ENCODE measurements around the gene SUGCT. TPM values are rescaled to one million over a fixed set of nuclear protein-coding genes. Genes with fewer than 3 reads are reported as not detected.

The SUGCT gene
- total and polyA plus RNA-seq, 7 donors, result 2.4 to 7.3 (median 3.2) TPM

DNA sequence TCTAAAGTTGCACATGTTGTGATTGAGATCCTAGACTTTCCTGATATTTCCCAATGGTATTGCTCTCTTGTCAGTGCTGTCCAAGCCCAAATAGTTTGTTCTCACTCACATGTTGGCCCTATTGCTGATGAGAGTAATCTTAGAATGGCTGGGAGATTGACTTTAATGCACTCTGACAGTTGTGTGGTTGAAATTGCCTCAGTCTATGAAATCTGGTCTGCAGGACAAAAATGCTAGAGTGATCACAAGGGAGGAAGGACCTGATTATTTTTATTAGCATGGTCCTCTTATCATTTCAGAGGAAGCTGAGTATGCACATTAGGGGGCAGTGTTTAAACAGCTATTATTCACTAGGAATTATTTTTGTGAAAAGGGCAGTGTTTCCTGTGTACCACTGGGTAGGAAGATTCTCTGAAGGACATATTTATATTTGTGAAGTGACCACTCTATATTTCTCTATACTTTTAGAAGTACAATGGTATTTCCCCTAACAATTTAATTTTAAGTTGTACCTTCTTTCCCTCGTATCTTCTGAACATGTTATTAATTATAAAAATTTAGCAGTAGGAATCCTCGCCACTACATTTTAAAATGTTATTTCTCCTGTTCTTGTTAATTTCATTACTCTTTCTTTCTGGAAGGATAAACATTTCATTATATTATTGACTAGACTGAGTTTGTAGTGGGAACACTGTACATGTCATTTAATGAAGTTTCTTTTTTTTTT, 64.4 kb downstream of the SUGCT start:
- no peak overlapping the region for H3K4me3 ChIP-seq
- ATAC-seq (peak in 2 of 4 donors; percentile 17 to 58), DNase-seq (no peak)
- no peaks in the 10 kb centered on the region for H3K9me3 ChIP-seq
- H3K4me1 ChIP-seq, result no peaks in the 10 kb centered on the region
- peaks cover 0 to 4% of the 10 kb centered on the region in 2 donors for H3K36me3 ChIP-seq (ENCODE audit: insufficient read depth in 1 of 2, low read depth in 1 of 2)
- WGBS, 3 donors, result 42 to 49% (median 47%) methylated on average over 2 of the region's 2 CpGs
- no peaks in the 10 kb centered on the region for H3K27me3 ChIP-seq (ENCODE audit: insufficient read depth in 3 of 3, low read length in 2 of 3)
- intact Hi-C loops (cut with DNase I), result no loop called here
- H3K27ac ChIP-seq, result no peak overlapping the region
- TF ChIP-seq, protein P1, sequence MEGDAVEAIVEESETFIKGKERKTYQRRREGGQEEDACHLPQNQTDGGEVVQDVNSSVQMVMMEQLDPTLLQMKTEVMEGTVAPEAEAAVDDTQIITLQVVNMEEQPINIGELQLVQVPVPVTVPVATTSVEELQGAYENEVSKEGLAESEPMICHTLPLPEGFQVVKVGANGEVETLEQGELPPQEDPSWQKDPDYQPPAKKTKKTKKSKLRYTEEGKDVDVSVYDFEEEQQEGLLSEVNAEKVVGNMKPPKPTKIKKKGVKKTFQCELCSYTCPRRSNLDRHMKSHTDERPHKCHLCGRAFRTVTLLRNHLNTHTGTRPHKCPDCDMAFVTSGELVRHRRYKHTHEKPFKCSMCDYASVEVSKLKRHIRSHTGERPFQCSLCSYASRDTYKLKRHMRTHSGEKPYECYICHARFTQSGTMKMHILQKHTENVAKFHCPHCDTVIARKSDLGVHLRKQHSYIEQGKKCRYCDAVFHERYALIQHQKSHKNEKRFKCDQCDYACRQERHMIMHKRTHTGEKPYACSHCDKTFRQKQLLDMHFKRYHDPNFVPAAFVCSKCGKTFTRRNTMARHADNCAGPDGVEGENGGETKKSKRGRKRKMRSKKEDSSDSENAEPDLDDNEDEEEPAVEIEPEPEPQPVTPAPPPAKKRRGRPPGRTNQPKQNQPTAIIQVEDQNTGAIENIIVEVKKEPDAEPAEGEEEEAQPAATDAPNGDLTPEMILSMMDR (IDR thresholded peaks at IDR 0.05), result no peak

DNA sequence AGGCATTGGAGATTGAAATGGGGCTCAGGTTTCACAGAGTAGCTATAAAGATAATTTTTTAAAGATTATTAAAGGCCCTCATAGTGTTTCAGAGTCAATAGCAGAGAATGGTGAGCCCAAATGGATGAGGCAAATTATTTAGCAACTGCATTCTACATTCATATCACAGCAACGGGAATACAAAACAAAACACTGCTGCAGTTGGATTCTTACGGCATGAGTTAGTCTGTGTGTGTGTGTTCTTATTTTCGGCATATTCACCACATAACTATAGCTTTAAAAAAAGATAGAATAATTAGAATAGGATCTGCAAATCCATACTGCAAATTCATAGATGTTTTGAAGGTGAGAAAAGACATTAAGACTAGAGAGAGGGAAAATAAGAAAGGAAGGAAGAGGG, 66.0 kb downstream of the SUGCT start:
- H3K27ac ChIP-seq, result no peak overlapping the region
- intact Hi-C loops (cut with DNase I), result no loop called here
- no peaks in the 10 kb centered on the region for H3K27me3 ChIP-seq (ENCODE audit: insufficient read depth in 3 of 3, low read length in 2 of 3)
- no peaks in the 10 kb centered on the region for H3K36me3 ChIP-seq (ENCODE audit: insufficient read depth in 1 of 2, low read depth in 1 of 2)
- H3K4me1 ChIP-seq, result no peaks in the 10 kb centered on the region
- ATAC-seq (no peak), DNase-seq (no peak)
- H3K4me3 ChIP-seq, result no peak overlapping the region
- H3K9me3 ChIP-seq, result no peaks in the 10 kb centered on the region
- TF ChIP-seq, protein P1 (IDR thresholded peaks at IDR 0.05), result no peak
- 60 to 72% (median 65%) methylated on average over 3 of the region's 3 CpGs for WGBS, 3 donors

DNA sequence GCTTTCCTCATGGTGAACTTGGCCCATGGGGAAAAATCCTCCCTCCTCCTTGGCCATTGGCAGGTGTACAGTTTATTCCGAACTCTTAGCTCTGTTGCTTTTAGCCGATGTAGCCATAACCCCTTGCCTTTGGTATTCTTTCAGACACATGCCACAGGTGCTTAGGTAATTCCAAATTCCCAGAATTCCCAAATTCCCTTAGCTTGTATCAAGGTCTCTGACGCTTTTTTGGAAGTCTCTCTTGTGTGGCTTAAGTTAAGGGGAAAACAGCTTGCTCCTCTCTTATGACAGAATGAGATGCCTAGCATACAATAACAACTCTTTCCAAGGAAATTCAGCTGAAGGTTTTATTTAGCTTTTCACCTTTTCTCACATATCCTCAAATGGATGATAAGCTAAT, 68.0 kb downstream of the SUGCT start:
- Histone ChIP-seq H3K36me3 (ENCODE audit: insufficient read depth in 1 of 2, low read depth in 1 of 2) (no peaks in the 10 kb centered on the region), H3K27ac (no peak overlapping the region), H3K4me1 (no peaks in the 10 kb centered on the region), H3K27me3 (ENCODE audit: insufficient read depth in 3 of 3, low read length in 2 of 3) (no peaks in the 10 kb centered on the region), H3K4me3 (no peak overlapping the region), H3K9me3 (no peaks in the 10 kb centered on the region)
- intact Hi-C loops (cut with DNase I), result no loop called here
- ATAC-seq, result no peak
- WGBS, 3 donors, result 37 to 48% (median 43%) methylated on average over 3 of the region's 3 CpGs
- TF ChIP-seq, protein P1 (IDR thresholded peaks at IDR 0.05), result no peak
- no peak for DNase-seq

DNA sequence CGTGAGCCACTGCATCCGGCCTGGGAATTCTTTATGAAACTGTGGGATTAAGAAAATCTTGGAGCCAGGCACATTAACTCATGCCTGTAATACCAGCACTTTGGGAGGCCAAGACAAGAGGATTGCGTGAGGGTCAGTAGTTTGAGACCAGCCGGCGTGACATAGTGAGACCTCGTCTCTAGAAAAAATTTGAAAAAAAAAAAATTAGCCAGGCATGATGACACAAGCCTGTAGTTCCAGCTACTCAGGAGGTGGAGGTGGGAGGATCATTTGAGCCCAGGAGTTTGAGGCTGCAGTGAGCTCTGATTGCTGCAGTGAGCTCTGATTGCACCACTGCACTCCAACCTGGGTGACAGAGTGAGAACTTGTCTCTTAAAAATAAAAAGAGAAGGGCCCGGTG, 69.8 kb downstream of the SUGCT start:
- Histone ChIP-seq H3K27ac (no peak overlapping the region), H3K4me1 (no peaks in the 10 kb centered on the region), H3K36me3 (ENCODE audit: insufficient read depth in 1 of 2, low read depth in 1 of 2) (no peaks in the 10 kb centered on the region), H3K9me3 (no peaks in the 10 kb centered on the region), H3K4me3 (no peak overlapping the region), H3K27me3 (ENCODE audit: insufficient read depth in 3 of 3, low read length in 2 of 3) (no peaks in the 10 kb centered on the region)
- WGBS, 3 donors, result 87 to 93% (median 90%) methylated on average over 7 of the region's 7 CpGs
- intact Hi-C loops (cut with DNase I), result no loop called here
- DNase-seq, result no peak
- TF ChIP-seq, protein P1 (IDR thresholded peaks at IDR 0.05), result no peak
- ATAC-seq, result no peak

DNA sequence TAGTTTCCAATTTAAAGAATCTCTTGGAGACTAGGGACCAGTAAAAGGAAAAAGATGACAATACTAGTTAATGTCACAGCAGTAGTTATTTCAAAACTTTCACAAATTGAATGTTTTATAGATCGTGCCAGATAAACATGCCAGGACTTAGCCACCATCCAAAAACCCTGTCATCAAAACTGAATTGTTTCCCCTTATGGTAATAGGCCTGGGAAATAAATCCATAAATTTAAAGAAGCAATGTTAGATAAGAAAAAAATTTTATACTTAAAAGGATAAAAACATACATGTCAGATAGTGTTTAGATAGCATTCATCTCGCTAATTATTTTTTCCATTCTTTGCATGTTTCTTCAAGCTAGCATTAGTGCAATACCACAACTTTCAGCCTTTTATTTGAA, 71.2 kb downstream of the SUGCT start:
- 77 to 88% (median 80%) methylated on average over 2 of the region's 2 CpGs for WGBS, 3 donors

More for the DNA sequence above, 71.2 kb downstream of the SUGCT start:
- Histone ChIP-seq H3K36me3 (ENCODE audit: insufficient read depth in 1 of 2, low read depth in 1 of 2) (no peaks in the 10 kb centered on the region), H3K9me3 (no peaks in the 10 kb centered on the region), H3K27ac (no peak overlapping the region), H3K4me3 (no peak overlapping the region), H3K27me3 (ENCODE audit: insufficient read depth in 3 of 3, low read length in 2 of 3) (no peaks in the 10 kb centered on the region), H3K4me1 (no peaks in the 10 kb centered on the region)
- ATAC-seq, result no peak
- intact Hi-C loops (cut with DNase I), result no loop called here
- DNase-seq, result no peak
- TF ChIP-seq, protein P1 (IDR thresholded peaks at IDR 0.05), result no peak
